BLaER1 (cell line): ENCODE results near the gene TST.
"Not testable (repeated sequence)": the region's sequence is repeated elsewhere in the genome, so short reads cannot be mapped to it uniquely, and the experiment has no call there.

Experiments
- H3K27ac ChIP-seq: shearing (Covaris generic); formaldehyde crosslinking; 2 replicates; pipeline ENCODE4 v1.8.1; 2022
- H3K27me3 ChIP-seq: shearing (Covaris generic); formaldehyde crosslinking; 2 replicates; pipeline ENCODE4 v1.8.1; 2022
- H3K36me3 ChIP-seq: shearing (Covaris generic); formaldehyde crosslinking; 2 replicates; pipeline ENCODE4 v1.8.1; 2022
- H3K4me1 ChIP-seq: shearing (Covaris generic); formaldehyde crosslinking; 2 replicates; pipeline ENCODE4 v1.8.1; 2022
- H3K4me2 ChIP-seq: shearing (Covaris generic); formaldehyde crosslinking; 2 replicates; pipeline ENCODE4 v1.8.1; 2022
- H3K4me3 ChIP-seq: shearing (Covaris generic); formaldehyde crosslinking; 2 replicates; pipeline ENCODE4 v1.8.1; 2022
- H3K9ac ChIP-seq: shearing (Covaris generic); formaldehyde crosslinking; 2 replicates; pipeline ENCODE4 v1.8.1; 2022
- H3K9me3 ChIP-seq: shearing (Covaris generic); formaldehyde crosslinking; 2 replicates; pipeline ENCODE4 v1.8.1; 2022
- H4K20me1 ChIP-seq: shearing (Covaris generic); formaldehyde crosslinking; 2 replicates; pipeline ENCODE4 v1.8.1; 2022
- Cebpa-rat ChIP-seq: shearing (Covaris generic); IDR thresholded peaks from 2 replicates; pipeline ENCODE4 v1.8.1; 2022

The TST gene

DNA sequence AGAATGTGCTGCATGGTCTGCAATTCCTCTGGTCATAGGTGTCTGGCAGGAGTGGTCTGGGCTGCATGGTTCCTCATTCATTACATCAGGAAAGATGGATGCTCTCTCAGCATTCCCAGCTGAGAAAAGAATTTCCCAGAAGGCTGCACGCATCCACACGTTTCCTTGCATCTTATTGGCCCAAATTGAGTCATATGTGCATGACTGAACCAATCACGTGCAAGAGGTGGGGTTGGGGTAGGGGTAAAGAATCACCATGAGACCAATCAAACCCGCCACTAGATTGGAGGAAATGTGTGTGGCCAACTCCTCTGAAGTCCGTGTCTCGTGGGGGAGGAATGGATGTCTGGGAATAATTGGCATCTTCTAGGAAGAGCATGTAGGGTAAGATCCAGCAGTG, 28.8 kb downstream of the TST start:
- Histone ChIP-seq H4K20me1 (no peaks in the 10 kb centered on the region), H3K27ac (no peak overlapping the region), H3K4me2 (no peak overlapping the region), H3K4me3 (no peak overlapping the region), H3K4me1 (peaks cover 10% of the 10 kb centered on the region), H3K36me3 (no peaks in the 10 kb centered on the region), H3K9ac (no peak overlapping the region), H3K9me3 (peaks cover 8% of the 10 kb centered on the region), H3K27me3 (no peaks in the 10 kb centered on the region)
- TF ChIP-seq Cebpa-rat = no peak

- H4K20me1 ChIP-seq, H3K27ac ChIP-seq, H3K9ac ChIP-seq, H3K4me3 ChIP-seq, H3K4me1 ChIP-seq, H3K4me2 ChIP-seq, H3K36me3 ChIP-seq, H3K9me3 ChIP-seq, H3K27me3 ChIP-seq: not testable (repeated sequence)
These were observed 30.2 kb downstream of the TST start for GRCh38 chr22:36989012-36989411.

GRCh38 chr22:36988075-36988832, 31.0 kb downstream of the TST start:
- Histone ChIP-seq H3K9ac (no peak overlapping the region), H3K27ac (no peak overlapping the region), H3K4me2 (no peak overlapping the region), H3K36me3 (no peaks in the 10 kb centered on the region), H3K4me1 (peaks cover 10% of the 10 kb centered on the region), H3K9me3 (peaks cover 8% of the 10 kb centered on the region), H4K20me1 (no peaks in the 10 kb centered on the region), H3K27me3 (no peaks in the 10 kb centered on the region), H3K4me3 (no peak overlapping the region)
- no peak for TF ChIP-seq Cebpa-rat

GRCh38 chr22:36986242-36986821, 32.9 kb downstream of the TST start:
- no peak overlapping the region for H3K4me3 ChIP-seq
- H3K27ac ChIP-seq = no peak overlapping the region
- H3K9me3 ChIP-seq = peaks cover 8% of the 10 kb centered on the region
- H3K36me3 ChIP-seq = no peaks in the 10 kb centered on the region
- H4K20me1 ChIP-seq = no peaks in the 10 kb centered on the region
- no peak for TF ChIP-seq Cebpa-rat
- no peak overlapping the region for H3K9ac ChIP-seq
- peaks cover 22% of the 10 kb centered on the region for H3K4me1 ChIP-seq
- no peak overlapping the region for H3K4me2 ChIP-seq
- H3K27me3 ChIP-seq = no peaks in the 10 kb centered on the region

- no peak overlapping the region for H3K27ac ChIP-seq
- H3K9me3 ChIP-seq = peaks cover 8% of the 10 kb centered on the region
- no peaks in the 10 kb centered on the region for H3K27me3 ChIP-seq
- H4K20me1 ChIP-seq = no peaks in the 10 kb centered on the region
- H3K4me3 ChIP-seq = no peak overlapping the region
- H3K4me2 ChIP-seq = no peak overlapping the region
- TF ChIP-seq Cebpa-rat = peak; percentile 53; the same call in 1 of the 2 replicates
- H3K9ac ChIP-seq = no peak overlapping the region
- H3K4me1 ChIP-seq = peaks cover 22% of the 10 kb centered on the region
- H3K36me3 ChIP-seq = no peaks in the 10 kb centered on the region
These were observed 33.9 kb downstream of the TST start for GRCh38 chr22:36985211-36985889.

DNA sequence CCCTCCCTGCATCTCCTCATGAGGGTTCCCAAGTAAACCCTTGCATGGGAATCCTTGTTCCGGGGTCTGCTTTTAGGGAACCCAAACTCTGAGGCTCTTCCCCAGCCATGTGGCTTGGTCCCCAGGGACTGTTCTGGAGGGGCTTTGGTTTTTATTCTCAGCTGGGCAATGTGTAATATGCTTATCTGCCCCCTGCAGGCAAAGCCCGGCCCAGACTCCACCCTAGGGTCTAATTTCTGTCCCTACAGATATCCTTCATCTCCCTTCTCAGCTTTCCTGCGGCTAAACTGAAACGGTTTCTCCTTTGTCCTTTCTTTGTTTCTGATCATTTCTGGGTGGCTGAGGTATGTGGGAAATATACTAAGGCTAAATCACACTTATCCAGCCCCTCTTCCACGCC, 37.1 kb downstream of the TST start:
- no peak for TF ChIP-seq Cebpa-rat

GRCh38 chr22:36981247-36981775, 37.9 kb downstream of the TST start:
- no peak overlapping the region for H3K4me3 ChIP-seq
- H3K9me3 ChIP-seq = peaks cover 8% of the 10 kb centered on the region
- H3K4me2 ChIP-seq = no peak overlapping the region
- no peak overlapping the region for H3K9ac ChIP-seq
- H3K27ac ChIP-seq = no peak overlapping the region
- H3K27me3 ChIP-seq = no peaks in the 10 kb centered on the region
- H3K4me1 ChIP-seq = peaks cover 27% of the 10 kb centered on the region
- TF ChIP-seq Cebpa-rat = no peak
- no peaks in the 10 kb centered on the region for H4K20me1 ChIP-seq
- H3K36me3 ChIP-seq = no peaks in the 10 kb centered on the region

More for the DNA sequence above, 37.1 kb downstream of the TST start:
- Histone ChIP-seq H4K20me1 (no peaks in the 10 kb centered on the region), H3K9me3 (peaks cover 8% of the 10 kb centered on the region), H3K27ac (no peak overlapping the region), H3K4me2 (peak overlapping the region; percentile 45), H3K9ac (no peak overlapping the region), H3K4me3 (no peak overlapping the region), H3K4me1 (peaks cover 19% of the 10 kb centered on the region), H3K27me3 (no peaks in the 10 kb centered on the region), H3K36me3 (no peaks in the 10 kb centered on the region)

DNA sequence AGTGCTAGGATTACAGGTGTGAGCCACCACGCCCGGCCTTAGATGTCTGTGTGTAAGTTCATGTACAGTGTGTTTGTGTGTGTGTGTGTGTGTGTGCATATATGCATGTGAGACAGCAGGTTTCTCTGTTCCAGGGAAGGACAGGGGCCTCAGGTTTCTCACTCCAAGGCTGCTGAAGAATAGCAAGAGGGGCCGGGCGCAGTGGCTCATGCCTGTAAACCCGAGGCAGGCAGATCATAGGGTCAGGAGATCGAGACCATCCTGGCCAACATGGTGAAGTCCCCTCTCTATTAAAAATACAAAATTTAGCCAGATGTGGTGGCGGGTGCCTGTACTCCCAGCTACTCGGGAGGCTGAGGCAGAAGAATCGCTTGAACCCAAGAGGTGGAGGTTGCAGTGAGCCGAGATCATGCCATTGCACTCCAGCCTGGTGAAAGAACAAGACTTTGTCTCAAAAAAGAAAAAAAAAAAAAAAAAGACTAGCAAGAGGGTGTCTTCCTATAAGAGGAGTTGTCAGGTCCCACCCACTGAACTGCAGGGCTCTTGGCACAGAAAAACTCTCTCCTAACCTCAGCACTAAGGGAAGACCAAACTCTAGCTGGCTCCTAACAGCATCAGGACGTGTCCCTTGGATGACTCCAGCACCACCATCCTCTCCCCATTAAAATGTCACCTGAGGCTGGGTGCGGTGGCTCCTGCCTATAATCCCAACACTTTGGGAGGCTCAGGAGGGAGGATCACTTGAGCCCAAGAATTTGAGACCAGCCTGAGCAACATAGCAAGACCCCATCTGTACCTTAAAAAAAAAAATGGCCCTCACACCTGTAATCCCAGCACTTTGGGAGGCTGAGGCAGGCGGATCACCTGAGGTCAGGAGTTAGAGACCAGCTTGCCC, 40.0 kb downstream of the TST start:
- no peak overlapping the region for H3K9ac ChIP-seq
- H3K27ac ChIP-seq = no peak overlapping the region
- H3K27me3 ChIP-seq = no peaks in the 10 kb centered on the region
- no peak overlapping the region for H3K4me2 ChIP-seq
- H3K4me1 ChIP-seq = peaks cover 28% of the 10 kb centered on the region
- H3K36me3 ChIP-seq = no peaks in the 10 kb centered on the region
- H3K9me3 ChIP-seq = no peaks in the 10 kb centered on the region
- H3K4me3 ChIP-seq = no peak overlapping the region
- TF ChIP-seq Cebpa-rat = no peak
- no peaks in the 10 kb centered on the region for H4K20me1 ChIP-seq

- H3K4me3 ChIP-seq = peak overlapping the region; percentile 59
- no peak; the same call in 1 of the 2 replicates for TF ChIP-seq Cebpa-rat
These were observed 41.1 kb downstream of the TST start for GRCh38 chr22:36977947-36978660.

More at GRCh38 chr22:36977947-36978660, 41.1 kb downstream of the TST start:
- H3K9me3 ChIP-seq = no peaks in the 10 kb centered on the region
- no peaks in the 10 kb centered on the region for H3K27me3 ChIP-seq
- no peaks in the 10 kb centered on the region for H4K20me1 ChIP-seq
- H3K27ac ChIP-seq = peak overlapping the region; percentile 33; the same call in 1 of the 2 replicates
- H3K4me2 ChIP-seq = peak overlapping the region; percentile 89
- H3K9ac ChIP-seq = peak overlapping the region; percentile 41; the same call in 1 of the 2 replicates
- H3K36me3 ChIP-seq = no peaks in the 10 kb centered on the region
- peaks cover 28% of the 10 kb centered on the region for H3K4me1 ChIP-seq
